HepG2 (cell line): ENCODE results near the gene SLC26A9. TPM values are rescaled to one million over a fixed set of nuclear protein-coding genes. Genes with fewer than 3 reads are reported as not detected.

Experiments
- AHDC1 ChIP-seq: sonication (generic); formaldehyde crosslinking; IDR thresholded peaks from 2 replicates; pipeline ENCODE4 v1.5.1; 2020; ENCODE audit warnings: mild to moderate bottlenecking, missing genetic modification reagents, borderline replicate concordance
- ARID2 ChIP-seq: sonication (generic); formaldehyde crosslinking; IDR thresholded peaks from 2 replicates; pipeline ENCODE4 v1.8.1; 2022; ENCODE audit warnings: mild to moderate bottlenecking, missing genetic modification reagents, borderline replicate concordance
- GATAD2A ChIP-seq: IDR thresholded peaks from 2 replicates; pipeline ENCODE4 v1.6.1; 2016
- HMGXB4 ChIP-seq, 2 experiments: sonication (generic) in 1 of 2; formaldehyde crosslinking in 1 of 2; IDR thresholded peaks; 2 replicates each; pipeline versions ENCODE4 v1.4.0 to v1.6.1; 2018 to 2020; ENCODE audit warnings: missing genetic modification reagents in 2 of 2, borderline replicate concordance in 1 of 2, low read depth in 1 of 2, mild to moderate bottlenecking in 1 of 2, missing biosample characterization in 1 of 2
- MAF1 ChIP-seq: sonication (generic); formaldehyde crosslinking; IDR thresholded peaks from 2 replicates; pipeline ENCODE4 v1.5.0; 2020; ENCODE audit warnings: missing genetic modification reagents, borderline replicate concordance
- PRDM10 ChIP-seq: sonication (generic); formaldehyde crosslinking; IDR thresholded peaks from 2 replicates; pipeline ENCODE4 v1.4.0; 2020; ENCODE audit warnings: low read depth, missing genetic modification reagents
- RCOR2 ChIP-seq: IDR thresholded peaks from 2 replicates; pipeline ENCODE4 v1.6.1; 2016; ENCODE audit warnings: missing biosample characterization, missing genetic modification reagents
- RNF2 ChIP-seq: fragments of 450-650 bp; conservative IDR thresholded peaks from 2 replicates; pipeline ENCODE4 v1.6.1; 2016; ENCODE audit warnings: low read depth
- SMAD3 ChIP-seq: sonication (generic); formaldehyde crosslinking; IDR thresholded peaks from 2 replicates; pipeline ENCODE4 v1.4.0; 2020; ENCODE audit warnings: missing genetic modification reagents
- ZNF414 ChIP-seq: sonication (generic); formaldehyde crosslinking; IDR thresholded peaks from 2 replicates; pipeline ENCODE4 v1.5.0; 2020; ENCODE audit warnings: missing genetic modification reagents
- ZNF781 ChIP-seq: sonication (generic); formaldehyde crosslinking; IDR thresholded peaks from 2 replicates; pipeline ENCODE4 v1.5.1; 2020; ENCODE audit warnings: borderline replicate concordance, mild to moderate bottlenecking, missing genetic modification reagents; ENCODE audit errors: not compliant biosample characterization
- ZNF782 ChIP-seq: sonication (generic); formaldehyde crosslinking; IDR thresholded peaks from 2 replicates; pipeline ENCODE4 v1.4.0; 2020; ENCODE audit warnings: missing genetic modification reagents, mild to moderate bottlenecking, borderline replicate concordance
- ZSCAN12 ChIP-seq: sonication (generic); formaldehyde crosslinking; IDR thresholded peaks from 2 replicates; pipeline ENCODE4 v1.9.0; 2021; ENCODE audit warnings: mild to moderate bottlenecking, missing genetic modification reagents
- polyA plus RNA-seq, 8 experiments: library from polyadenylated mRNA; depleted of rRNA in 3 of 8; stranded (reverse) in 7 of 8; unstranded in 1 of 8; fragments of >200 nt; fragmentation: Illumina TruSeq in 4 of 8; extraction: Trizol in 4 of 8; gene quantifications; 2 replicates each; pipeline versions ENCODE4 v1.2.1 to v1.2.3, GENCODE V29; 2011 to 2016; ENCODE audit warnings: low read depth in 4 of 8, missing spikeins in 1 of 8, mixed read lengths in 1 of 8; ENCODE audit not compliant: insufficient read depth in 1 of 8
- total RNA-seq, 5 experiments: library from RNA; depleted of rRNA; stranded (reverse); fragments of >200 nt; fragmentation: Illumina TruSeq; extraction: Trizol; gene quantifications; 2 replicates each; pipeline ENCODE4 v1.2.3, GENCODE V29; 2016; ENCODE audit warnings: low read depth in 1 of 5

The SLC26A9 gene
- total and polyA plus RNA-seq, 2 of the 13 experiments (the other 11 are each of a cell fraction or from before 2014, with no cell fraction given): 0.11 to 0.15 TPM

- TF ChIP-seq PRDM10 (CRISPR knock-in tag) (peak; percentile 49; the same call in 1 of the 2 replicates), RCOR2 (peak; percentile 18; the same call in 1 of the 2 replicates), RNF2 (0 out of 2 replicates have a peak, but pooled peaks have one; percentile 32), ZNF414 (no peak), MAF1 (CRISPR knock-in tag) (no peak), SMAD3 (CRISPR knock-in tag) (0 out of 2 replicates have a peak, but pooled peaks have one; percentile 52), ZNF781 (peak; percentile 65), ARID2 (CRISPR knock-in tag) (no peak), ZNF782 (CRISPR knock-in tag) (peak; percentile 72; the same call in 1 of the 2 replicates), ZSCAN12 (no peak), HMGXB4 (CRISPR knock-in tag; IDR thresholded peaks at IDR 0.05; ENCODE audit: borderline replicate concordance in 1 of 2, low read depth in 1 of 2) (peak; percentile 29 to 43; a peak in 1 of 4 replicates), AHDC1 (CRISPR knock-in tag) (0 out of 2 replicates have a peak, but pooled peaks have one; percentile 43), GATAD2A (CRISPR knock-in tag) (peak; percentile 83)
Measured at GRCh38 chr1:205983925-205984725, 40.9 kb upstream of the SLC26A9 start (continued).
